PFSK-1 (cell line): ENCODE results near the gene CDCA7.

Experiments used
- POLR2AphosphoS5 ChIP-seq: IDR thresholded peaks from 2 replicates; pipeline ENCODE4 v1.6.1; 2012; ENCODE audit warnings: low read depth, mild to moderate bottlenecking, control low read depth, low read length, moderate library complexity
- REST ChIP-seq, 2 experiments: IDR thresholded peaks; 2 replicates each; pipeline versions ENCODE4 v1.6.1 to v1.8.0; 2011 to 2012; ENCODE audit warnings: low read depth in 2 of 2, low read length in 2 of 2, control low read depth in 1 of 2, inconsistent platforms in 1 of 2, mild to moderate bottlenecking in 1 of 2, moderate library complexity in 1 of 2; ENCODE audit not compliant: insufficient read depth in 1 of 2
- SIN3A ChIP-seq: IDR thresholded peaks from 2 replicates; pipeline ENCODE4 v1.6.1; 2012; ENCODE audit warnings: mild to moderate bottlenecking, low read length, moderate library complexity, borderline replicate concordance; ENCODE audit not compliant: insufficient read depth
- TAF1 ChIP-seq: IDR thresholded peaks from 2 replicates; pipeline ENCODE4 v1.6.1; 2012; ENCODE audit warnings: low read length, control low read depth, borderline replicate concordance; ENCODE audit not compliant: insufficient read depth

GRCh38 chr2:173373290-173373689, 18.6 kb downstream of the CDCA7 start:
- TF ChIP-seq TAF1: no peak
- no peak for TF ChIP-seq POLR2AphosphoS5
- no peak for TF ChIP-seq SIN3A
- TF ChIP-seq REST (IDR thresholded peaks at IDR 0.05; ENCODE audit: insufficient read depth in 1 of 2, low read depth in 2 of 2, low read length in 2 of 2): no peak
